ENCODE measurements around the gene LUM.

DNA sequence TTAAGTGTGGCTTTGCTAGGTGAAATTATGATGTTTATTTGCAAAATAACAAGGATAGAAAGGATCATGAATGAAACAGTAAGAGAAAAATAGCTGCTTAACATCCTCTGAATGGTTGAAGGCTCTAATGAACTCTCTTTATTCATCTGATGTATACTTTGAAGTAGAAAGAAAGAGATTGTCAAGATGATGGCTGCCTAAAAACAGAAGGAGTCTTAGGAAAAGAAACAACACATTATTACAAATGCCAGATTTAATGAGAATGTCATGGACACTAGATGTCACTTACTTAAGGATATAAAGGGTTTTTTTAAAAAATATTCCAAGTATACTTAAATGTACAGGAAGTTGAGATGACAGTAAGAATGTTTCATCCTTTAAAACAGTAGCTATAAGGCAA, 49.7 kb upstream of the LUM start:
- TF ChIP-seq, protein P1, sequence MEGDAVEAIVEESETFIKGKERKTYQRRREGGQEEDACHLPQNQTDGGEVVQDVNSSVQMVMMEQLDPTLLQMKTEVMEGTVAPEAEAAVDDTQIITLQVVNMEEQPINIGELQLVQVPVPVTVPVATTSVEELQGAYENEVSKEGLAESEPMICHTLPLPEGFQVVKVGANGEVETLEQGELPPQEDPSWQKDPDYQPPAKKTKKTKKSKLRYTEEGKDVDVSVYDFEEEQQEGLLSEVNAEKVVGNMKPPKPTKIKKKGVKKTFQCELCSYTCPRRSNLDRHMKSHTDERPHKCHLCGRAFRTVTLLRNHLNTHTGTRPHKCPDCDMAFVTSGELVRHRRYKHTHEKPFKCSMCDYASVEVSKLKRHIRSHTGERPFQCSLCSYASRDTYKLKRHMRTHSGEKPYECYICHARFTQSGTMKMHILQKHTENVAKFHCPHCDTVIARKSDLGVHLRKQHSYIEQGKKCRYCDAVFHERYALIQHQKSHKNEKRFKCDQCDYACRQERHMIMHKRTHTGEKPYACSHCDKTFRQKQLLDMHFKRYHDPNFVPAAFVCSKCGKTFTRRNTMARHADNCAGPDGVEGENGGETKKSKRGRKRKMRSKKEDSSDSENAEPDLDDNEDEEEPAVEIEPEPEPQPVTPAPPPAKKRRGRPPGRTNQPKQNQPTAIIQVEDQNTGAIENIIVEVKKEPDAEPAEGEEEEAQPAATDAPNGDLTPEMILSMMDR (conservative IDR thresholded peaks at IDR 0.05 in 1 of 2, IDR thresholded peaks at IDR 0.05 in 1 of 2; ENCODE audit: low read depth in 1 of 2, low read length in 2 of 2), result no peak
- TF ChIP-seq EZH2 (IDR thresholded peaks at IDR 0.05; ENCODE audit: low read length, missing control alignments), result no peak

All from fibroblast of lung (primary cell).